ENCODE measurements around the gene ZBTB38.
A peak's percentile ranks its signal among the peaks of the same experiment; 100 is the strongest.

Gene ZBTB38

GRCh38 chr3:141413391-141413790 is 45.1 kb downstream of the ZBTB38 start:
- Mint-ChIP-seq H3K4me3 (peak overlapping the region in 1 of 2 donors; percentile 29), H3K27me3 (no peaks in the 10 kb centered on the region), H3K4me1 (peaks cover 30 to 45% of the 10 kb centered on the region in 2 donors), H3K27ac (no peak overlapping the region), H3K9me3 (peaks cover 0 to 2% of the 10 kb centered on the region in 2 donors), H3K36me3 (peaks cover 38 to 58% of the 10 kb centered on the region in 2 donors)
- DNase-seq = no peak
- ATAC-seq (replicated peaks) = no peak

- Mint-ChIP-seq H3K27ac (peak overlapping the region; percentile 42), H3K4me3 (no peak overlapping the region), H3K9me3 (peaks cover 3 to 6% of the 10 kb centered on the region in 2 donors), H3K27me3 (no peaks in the 10 kb centered on the region), H3K36me3 (peaks cover 44 to 62% of the 10 kb centered on the region in 2 donors), H3K4me1 (peaks cover 30 to 44% of the 10 kb centered on the region in 2 donors)
- no peak for ATAC-seq (replicated peaks)
- DNase-seq = no peak
Measured at GRCh38 chr3:141413801-141414689, 45.7 kb downstream of the ZBTB38 start.

- Mint-ChIP-seq H3K4me3 (no peak overlapping the region), H3K27ac (no peak overlapping the region), H3K9me3 (peaks cover 4 to 7% of the 10 kb centered on the region in 2 donors), H3K4me1 (peaks cover 28 to 39% of the 10 kb centered on the region in 2 donors), H3K27me3 (no peaks in the 10 kb centered on the region), H3K36me3 (peaks cover 48 to 63% of the 10 kb centered on the region in 2 donors)
- ATAC-seq (replicated peaks) (no peak), DNase-seq (no peak)
Measured at GRCh38 chr3:141414800-141415462, 46.6 kb downstream of the ZBTB38 start.

- peaks cover 24 to 34% of the 10 kb centered on the region in 2 donors for H3K4me1 Mint-ChIP-seq
- no peaks in the 10 kb centered on the region for H3K27me3 Mint-ChIP-seq
- ATAC-seq (replicated peaks) (no peak), DNase-seq (no peak)
- H3K27ac Mint-ChIP-seq = no peak overlapping the region
- peaks cover 4 to 7% of the 10 kb centered on the region in 2 donors for H3K9me3 Mint-ChIP-seq
- no peak overlapping the region for H3K4me3 Mint-ChIP-seq
- peaks cover 50 to 69% of the 10 kb centered on the region in 2 donors for H3K36me3 Mint-ChIP-seq
Measured at GRCh38 chr3:141415953-141416352, 47.6 kb downstream of the ZBTB38 start.
